Activated T-cell treated with anti-CD3 and anti-CD28 coated beads, Interleukin-2, amount 50 U/mL, for 4 hours (primary cell): ENCODE data around the gene OPRL1. TPM values are rescaled to one million over a fixed set of nuclear protein-coding genes. Genes with fewer than 3 reads are reported as not detected.

Source experiments
- ATAC-seq, 2 donors: fragments of 200-7000 bp; cut with Tn5 transposase; one replicate each; pipeline ENCODE4 v1.10.0; 2021
- DNase-seq: peaks from one replicate; pipeline ENCODE4 v3.0.0-alpha.2; 2020
- H3K27me3 Mint-ChIP-seq: one replicate; pipeline ENCODE4 v1.8.0; 2021; ENCODE audit warnings: low read depth, mixed read lengths
- H3K36me3 Mint-ChIP-seq: one replicate; pipeline ENCODE4 v1.8.0; 2022; ENCODE audit warnings: mixed read lengths; ENCODE audit not compliant: insufficient read depth
- H3K4me1 Mint-ChIP-seq: one replicate; pipeline ENCODE4 v1.8.0; 2021; ENCODE audit warnings: low read depth, mixed read lengths
- H3K4me3 Mint-ChIP-seq: one replicate; pipeline ENCODE4 v1.8.0; 2021; ENCODE audit warnings: mild to moderate bottlenecking, moderate library complexity, mixed read lengths
- H3K9me3 Mint-ChIP-seq: one replicate; pipeline ENCODE4 v1.8.0; 2021; ENCODE audit warnings: mixed read lengths
- total RNA-seq, 3 donors: library from RNA; stranded (reverse); gene quantifications; one replicate each; pipeline ENCODE4 v1.2.1, GENCODE V29; 2021

Gene OPRL1
- total RNA-seq, 3 donors from 2014 or later = 0.05 to 0.11 TPM; not detected in 1

DNA sequence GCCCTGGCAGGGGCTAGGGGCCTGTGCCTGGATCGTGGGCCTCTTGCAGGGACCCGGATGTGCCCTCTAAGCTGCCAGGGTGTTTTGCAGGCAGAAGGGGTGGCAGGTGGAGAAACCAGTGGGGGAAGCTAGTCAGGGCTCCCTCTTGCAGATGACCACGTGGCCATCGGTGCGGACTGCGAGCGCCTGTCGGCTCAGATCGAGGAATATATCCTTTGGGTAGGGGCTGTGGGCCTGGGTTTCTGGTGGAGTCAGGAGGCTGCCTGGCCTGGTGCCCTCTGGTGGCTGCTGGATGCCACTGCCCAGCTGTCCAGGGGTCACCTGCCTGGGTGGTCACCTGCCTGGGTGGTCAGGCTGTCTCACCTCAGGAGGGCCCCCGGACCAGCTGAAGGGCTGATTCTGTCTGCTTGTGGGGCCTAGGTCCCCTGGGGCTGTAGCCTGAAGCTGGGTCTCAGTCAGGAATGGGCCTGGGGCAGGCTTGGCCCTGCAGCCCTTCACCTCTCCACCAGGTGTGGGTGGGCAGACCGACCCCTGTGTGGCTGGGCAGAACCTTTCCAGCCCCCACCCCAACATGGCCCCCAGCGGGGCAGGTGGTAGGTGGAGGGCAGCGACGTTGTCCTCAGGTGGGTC, 10.2 kb upstream of the OPRL1 start:
- Mint-ChIP-seq H3K36me3 (peaks cover 6% of the 10 kb centered on the region), H3K27me3 (no peaks in the 10 kb centered on the region), H3K9me3 (no peaks in the 10 kb centered on the region), H3K4me3 (no peak overlapping the region), H3K4me1 (peaks cover 31% of the 10 kb centered on the region)
- DNase-seq (no peak), ATAC-seq (no peak)

DNA sequence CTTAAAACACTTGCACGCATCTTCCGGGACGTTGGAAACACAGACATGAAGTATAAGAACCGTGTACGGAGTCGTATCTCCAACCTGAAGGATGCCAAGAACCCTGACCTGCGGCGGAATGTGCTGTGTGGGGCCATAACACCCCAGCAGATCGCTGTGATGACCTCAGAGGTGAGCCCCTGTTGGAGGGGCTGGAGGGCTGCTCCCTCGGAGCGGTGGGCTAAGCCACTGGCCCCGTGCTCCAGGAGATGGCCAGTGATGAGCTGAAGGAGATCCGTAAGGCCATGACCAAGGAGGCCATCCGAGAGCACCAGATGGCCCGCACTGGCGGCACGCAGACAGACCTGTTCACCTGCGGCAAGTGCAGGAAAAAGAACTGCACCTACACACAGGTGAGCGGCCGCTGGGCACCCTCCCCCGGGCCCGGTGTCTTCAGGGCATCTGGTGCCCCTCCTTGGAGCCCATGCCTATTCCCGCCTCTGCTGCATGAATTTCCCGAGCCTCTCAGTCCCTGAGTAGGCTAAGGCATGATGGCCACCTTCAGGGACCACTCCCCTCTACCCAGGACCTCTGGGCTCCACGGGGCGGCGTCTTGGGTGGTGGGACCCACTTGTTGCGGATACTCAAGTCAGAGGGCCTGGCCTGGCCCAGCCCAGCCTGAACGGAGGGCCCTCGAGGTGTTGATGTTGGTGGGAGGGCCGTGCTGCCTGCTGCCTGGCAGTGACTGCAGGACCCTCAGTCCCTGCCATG, 9.5 kb upstream of the OPRL1 start:
- Mint-ChIP-seq H3K4me3 (no peak overlapping the region), H3K4me1 (peaks cover 25% of the 10 kb centered on the region), H3K27me3 (no peaks in the 10 kb centered on the region), H3K36me3 (peaks cover 6% of the 10 kb centered on the region), H3K9me3 (no peaks in the 10 kb centered on the region)
- DNase-seq (no peak), ATAC-seq (no peak)

DNA sequence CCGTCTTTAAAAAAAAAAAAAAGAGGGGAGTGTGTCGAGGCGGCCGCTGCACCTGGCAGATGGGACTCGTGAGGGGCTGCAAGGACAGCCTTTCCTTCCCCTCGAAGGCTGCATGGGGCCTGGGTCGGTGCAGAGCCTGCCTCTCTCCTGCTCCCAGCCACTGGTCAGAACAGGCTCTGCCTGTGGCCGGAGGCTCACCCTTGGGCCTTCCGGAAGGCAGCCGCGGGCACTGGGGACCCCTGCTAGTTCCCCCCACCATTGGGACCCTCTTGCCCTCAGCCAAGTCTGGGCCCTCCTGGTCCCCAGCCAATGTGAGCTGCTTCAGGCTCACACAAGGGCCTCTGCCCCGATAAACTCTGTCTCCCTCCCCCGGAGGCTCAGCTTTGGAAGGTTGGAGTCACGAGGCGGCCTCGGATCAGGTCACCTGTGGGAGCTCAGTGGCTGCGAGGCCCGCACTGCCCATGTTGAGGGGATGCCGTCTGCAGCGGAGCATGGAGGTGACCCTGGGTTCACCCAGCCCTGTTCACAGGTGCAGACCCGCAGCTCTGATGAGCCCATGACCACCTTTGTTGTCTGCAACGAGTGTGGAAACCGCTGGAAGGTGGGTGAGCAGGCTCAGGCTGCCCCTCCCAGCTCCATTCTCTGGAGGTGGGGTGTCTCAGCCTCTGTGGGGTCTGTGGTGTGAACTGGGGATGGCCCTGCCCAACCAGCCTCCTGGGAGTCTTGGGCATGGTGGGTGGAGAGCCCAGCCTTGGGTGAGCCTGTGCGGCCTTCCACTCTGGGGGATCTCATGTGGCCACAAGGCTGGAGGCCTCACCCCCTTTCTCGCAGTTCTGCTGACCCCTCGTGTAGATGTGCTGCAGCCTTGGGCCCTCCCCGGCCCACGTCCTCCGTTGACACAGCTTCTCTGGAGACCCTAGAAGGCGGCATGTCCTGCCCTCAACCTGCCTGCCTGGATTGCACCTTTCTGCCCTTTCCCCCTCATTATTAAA, 8.2 kb upstream of the OPRL1 start:
- peaks cover 15% of the 10 kb centered on the region for H3K4me1 Mint-ChIP-seq
- no peak for ATAC-seq
- H3K36me3 Mint-ChIP-seq = peaks cover 6% of the 10 kb centered on the region

DNA sequence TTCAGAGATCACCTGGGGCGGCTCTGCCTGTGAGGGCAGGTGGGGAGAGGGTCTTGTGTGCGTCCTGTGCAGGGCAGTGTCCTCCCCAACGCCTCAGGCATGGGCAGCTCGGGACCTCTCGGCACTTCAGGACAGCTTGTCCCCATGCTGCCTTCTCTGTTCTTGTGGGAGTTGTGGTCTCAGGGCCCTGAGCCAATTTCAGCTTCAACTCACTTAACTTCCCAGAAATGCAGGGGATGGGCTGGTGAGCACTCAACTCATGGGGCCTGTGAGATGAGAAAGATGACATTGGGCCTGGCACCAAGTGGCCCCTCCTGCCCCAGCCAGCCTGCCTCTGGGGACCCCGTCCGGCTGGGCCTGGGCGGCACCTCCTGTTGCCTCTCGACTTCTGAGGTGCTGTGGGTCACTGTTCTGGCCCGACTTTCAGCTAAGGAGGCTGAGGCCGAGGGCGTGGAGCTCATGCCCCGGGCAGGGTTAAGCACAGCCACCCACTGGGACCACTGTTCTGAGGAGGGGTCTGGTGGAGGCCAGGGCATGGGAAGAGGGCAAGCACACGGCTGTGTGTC, 7.3 kb upstream of the OPRL1 start:
- Mint-ChIP-seq H3K4me3 (no peak overlapping the region), H3K4me1 (peaks cover 14% of the 10 kb centered on the region), H3K36me3 (peaks cover 6% of the 10 kb centered on the region), H3K9me3 (no peaks in the 10 kb centered on the region), H3K27me3 (no peaks in the 10 kb centered on the region)
- ATAC-seq (no peak), DNase-seq (no peak)

More for the DNA sequence above, 8.2 kb upstream of the OPRL1 start:
- Mint-ChIP-seq H3K27me3 (no peaks in the 10 kb centered on the region), H3K9me3 (no peaks in the 10 kb centered on the region), H3K4me3 (no peak overlapping the region)
- no peak for DNase-seq

DNA sequence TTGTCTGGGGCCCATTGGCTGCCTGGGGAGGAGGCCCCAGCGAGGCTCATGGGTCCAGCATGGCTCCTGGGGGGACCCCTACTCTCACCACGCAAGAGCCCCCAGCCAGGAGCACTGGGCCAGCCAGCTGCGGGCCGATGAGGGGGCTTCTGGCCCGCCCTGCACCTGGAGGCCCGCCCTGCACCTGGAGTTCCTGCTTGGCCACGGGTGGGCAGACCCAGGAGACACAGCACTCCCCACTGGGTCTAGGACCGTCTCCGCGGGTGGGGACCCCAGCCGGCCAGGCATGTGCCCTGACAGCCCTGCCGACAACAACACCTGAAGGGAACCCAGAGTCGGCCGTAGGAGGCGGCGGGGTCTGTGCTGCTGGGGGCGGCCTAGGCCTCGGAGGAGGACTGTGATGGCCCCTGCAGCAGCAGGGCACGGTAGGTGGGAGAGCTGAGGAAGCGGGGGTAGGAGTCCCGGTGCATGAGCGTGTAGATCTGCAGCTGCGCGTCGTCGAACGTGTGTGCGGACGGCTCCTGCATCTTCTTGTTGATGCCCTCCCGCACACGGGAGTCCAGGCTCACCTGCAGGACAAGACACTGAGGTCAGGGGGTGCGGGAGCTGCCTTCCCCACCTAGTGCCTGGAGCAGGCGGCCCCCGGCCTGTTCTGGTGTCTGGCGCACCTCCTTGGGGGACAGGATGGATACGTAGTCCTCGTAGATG, 6.3 kb upstream of the OPRL1 start:
- peaks cover 17% of the 10 kb centered on the region for H3K4me1 Mint-ChIP-seq
- H3K36me3 Mint-ChIP-seq = peaks cover 6% of the 10 kb centered on the region
- H3K9me3 Mint-ChIP-seq = no peaks in the 10 kb centered on the region
- no peak for DNase-seq
- no peak for ATAC-seq
- H3K4me3 Mint-ChIP-seq = no peak overlapping the region
- no peaks in the 10 kb centered on the region for H3K27me3 Mint-ChIP-seq

DNA sequence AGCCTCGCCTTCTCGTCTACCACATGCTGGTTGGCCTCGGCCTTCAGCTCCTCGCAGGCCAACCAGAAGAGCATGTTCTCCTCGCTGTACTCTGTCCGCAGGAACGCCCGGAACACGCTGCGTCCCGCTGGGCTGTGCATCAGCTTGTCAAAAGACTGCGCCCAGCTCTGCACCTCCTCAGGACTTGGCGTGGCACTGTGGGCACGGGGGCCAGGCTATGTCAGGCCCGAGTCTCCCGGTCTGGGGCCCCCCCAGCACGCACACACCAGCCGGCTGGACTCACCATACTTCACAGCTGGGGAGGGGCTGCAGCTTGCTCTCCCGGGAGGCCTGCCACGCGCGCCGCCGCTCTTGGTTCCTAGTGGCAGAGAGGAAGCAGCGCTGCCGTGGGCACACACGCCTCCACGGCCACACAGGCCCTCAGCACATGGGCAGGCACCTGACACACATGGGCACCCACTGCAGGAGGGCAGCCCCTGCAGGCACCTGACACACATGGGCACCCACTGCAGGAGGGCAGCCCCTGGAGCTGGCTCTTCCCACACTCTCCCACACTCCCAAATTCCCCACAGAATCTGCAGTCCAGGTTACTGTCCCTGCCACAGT, 5.6 kb upstream of the OPRL1 start:
- Mint-ChIP-seq H3K4me1 (peaks cover 21% of the 10 kb centered on the region), H3K4me3 (no peak overlapping the region)

DNA sequence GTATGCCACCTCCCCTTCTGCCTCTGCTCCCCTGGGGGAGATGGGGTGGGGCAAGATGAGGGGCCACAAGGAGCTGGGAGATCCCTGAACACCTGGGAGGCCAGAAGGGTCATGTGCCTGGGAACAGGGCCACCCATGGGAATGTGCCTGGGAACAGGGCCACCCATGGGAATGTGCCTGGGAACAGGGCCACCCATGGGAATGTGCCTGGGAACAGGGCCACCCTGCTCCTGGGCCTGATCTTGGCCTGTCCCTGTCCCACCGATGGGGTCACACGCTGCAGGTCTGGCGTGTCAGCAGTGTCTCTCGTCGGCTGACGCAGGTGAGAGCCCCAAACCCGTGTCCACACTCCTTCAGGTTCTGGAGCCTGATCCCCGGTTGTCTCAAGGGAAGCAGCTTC, 4.9 kb upstream of the OPRL1 start:
- H3K4me1 Mint-ChIP-seq = peaks cover 21% of the 10 kb centered on the region
- H3K36me3 Mint-ChIP-seq = peaks cover 6% of the 10 kb centered on the region
- ATAC-seq (no peak), DNase-seq (no peak)
- no peaks in the 10 kb centered on the region for H3K9me3 Mint-ChIP-seq
- no peak overlapping the region for H3K4me3 Mint-ChIP-seq
- no peaks in the 10 kb centered on the region for H3K27me3 Mint-ChIP-seq

More for the DNA sequence above, 5.6 kb upstream of the OPRL1 start:
- no peaks in the 10 kb centered on the region for H3K9me3 Mint-ChIP-seq
- no peaks in the 10 kb centered on the region for H3K27me3 Mint-ChIP-seq
- H3K36me3 Mint-ChIP-seq = peaks cover 6% of the 10 kb centered on the region
- DNase-seq (no peak), ATAC-seq (no peak)

DNA sequence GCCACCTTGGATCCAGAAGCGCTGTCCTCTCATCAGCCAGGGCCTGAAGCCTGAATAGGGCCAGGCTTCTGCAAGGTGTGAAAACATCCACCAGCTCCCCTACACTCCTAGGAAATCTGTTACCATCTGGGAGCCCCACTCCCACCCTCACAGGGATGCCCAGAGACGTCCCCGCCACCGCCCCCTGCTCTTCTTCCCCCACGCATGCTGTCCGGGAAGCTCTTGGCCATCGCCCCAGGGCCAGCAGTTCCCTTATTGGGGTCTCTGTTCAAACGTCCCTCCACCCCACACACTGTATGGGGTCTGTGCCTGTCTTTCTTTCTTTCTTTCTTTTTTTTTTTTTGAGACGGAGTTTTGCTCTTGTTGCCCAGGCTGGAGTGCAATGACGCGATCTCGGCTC, 4.3 kb upstream of the OPRL1 start:
- ATAC-seq = no peak
- no peaks in the 10 kb centered on the region for H3K9me3 Mint-ChIP-seq
- peaks cover 23% of the 10 kb centered on the region for H3K4me1 Mint-ChIP-seq
- no peak overlapping the region for H3K4me3 Mint-ChIP-seq
- no peaks in the 10 kb centered on the region for H3K27me3 Mint-ChIP-seq
- DNase-seq = no peak
- peaks cover 6% of the 10 kb centered on the region for H3K36me3 Mint-ChIP-seq

DNA sequence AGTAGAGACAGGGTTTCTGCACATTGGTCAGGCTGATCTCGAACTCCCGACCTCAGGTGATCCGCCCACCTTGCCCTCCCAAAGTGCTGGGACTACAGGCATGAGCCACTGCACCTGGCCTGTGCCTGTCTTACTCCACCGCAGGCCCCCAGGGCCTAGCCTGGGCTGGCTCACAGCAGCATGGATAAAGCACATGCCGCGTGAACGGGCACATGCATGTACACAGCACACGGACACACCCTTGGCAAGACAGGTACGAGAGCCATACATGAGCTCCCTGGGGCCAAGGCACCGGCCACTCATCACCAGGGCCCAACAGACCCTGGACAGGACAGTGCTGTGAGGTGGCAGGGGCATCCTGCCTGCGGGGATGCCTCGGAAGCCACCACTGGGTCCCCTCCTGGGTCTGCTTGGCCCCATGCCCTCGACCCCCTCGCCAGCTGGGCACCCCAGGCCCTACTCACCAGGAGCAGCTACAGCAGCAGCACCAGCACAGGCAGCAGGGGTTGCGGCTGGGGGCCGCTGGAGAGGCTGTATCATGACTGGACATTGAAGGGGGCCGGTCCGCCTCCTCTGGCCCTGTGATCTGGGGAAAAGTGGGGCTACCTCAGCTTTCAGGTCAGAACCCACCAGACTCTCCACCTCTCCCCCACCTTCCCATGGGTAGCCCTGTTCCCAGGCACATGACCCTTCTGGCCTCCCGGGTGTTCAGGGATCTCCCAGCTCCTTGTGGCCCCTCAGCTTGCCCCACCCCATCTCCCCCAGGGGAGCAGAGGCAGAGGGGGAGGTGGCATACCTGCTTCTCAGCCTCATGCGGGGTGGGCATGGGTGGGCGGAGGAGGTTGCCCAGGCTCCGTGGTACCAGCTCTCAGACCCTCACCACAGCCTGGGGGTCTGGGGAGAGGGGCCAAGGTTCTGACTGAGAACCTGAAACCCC, 3.6 kb upstream of the OPRL1 start:
- Mint-ChIP-seq H3K4me3 (peak overlapping the region; percentile 16), H3K27me3 (no peaks in the 10 kb centered on the region), H3K4me1 (peaks cover 25% of the 10 kb centered on the region), H3K9me3 (no peaks in the 10 kb centered on the region), H3K36me3 (peaks cover 6% of the 10 kb centered on the region)
- DNase-seq (no peak), ATAC-seq (no peak)

DNA sequence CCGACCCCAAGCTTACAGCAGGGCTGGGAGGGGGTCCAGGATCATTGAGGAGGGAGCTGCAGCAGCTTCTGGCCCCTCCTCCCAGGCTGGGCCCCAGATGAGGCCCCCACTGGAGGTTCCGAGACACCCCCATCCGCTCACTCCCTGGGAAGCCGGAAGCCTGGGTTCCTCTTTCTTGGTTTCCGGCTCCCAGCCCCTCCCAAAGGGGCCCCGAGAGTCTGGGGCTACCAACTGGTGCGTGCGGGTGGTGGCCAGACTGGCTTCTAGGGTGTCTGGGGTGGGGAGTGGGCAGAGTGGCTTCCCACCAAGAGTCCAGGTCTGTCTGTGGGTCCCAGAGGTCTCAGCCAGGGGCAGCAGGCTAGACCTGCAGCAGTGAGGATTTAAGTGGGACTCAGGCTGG, 2.8 kb upstream of the OPRL1 start:
- Mint-ChIP-seq H3K27me3 (no peaks in the 10 kb centered on the region), H3K4me3 (peak overlapping the region; percentile 86), H3K4me1 (peaks cover 28% of the 10 kb centered on the region), H3K36me3 (peaks cover 6% of the 10 kb centered on the region), H3K9me3 (no peaks in the 10 kb centered on the region)
- ATAC-seq (peak; percentile 11 to 13), DNase-seq (no peak)

DNA sequence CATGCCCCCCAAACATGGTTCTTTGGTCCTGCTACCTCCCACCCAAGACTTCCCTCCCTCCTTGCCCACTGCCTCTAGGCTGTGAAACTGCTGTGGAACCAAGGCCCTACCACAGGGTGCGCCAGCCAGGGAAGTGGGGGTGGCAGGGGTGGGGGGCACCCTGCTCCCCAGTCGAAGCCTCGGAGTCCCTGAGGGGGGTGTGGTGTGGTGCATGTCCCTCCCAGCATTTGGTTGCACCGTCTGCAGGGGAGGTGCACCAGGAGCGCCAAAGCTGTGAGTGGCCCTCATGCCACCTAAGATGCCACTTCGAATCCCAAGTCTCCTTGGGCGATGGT, 2.4 kb upstream of the OPRL1 start:
- no peak for DNase-seq
- Mint-ChIP-seq H3K9me3 (no peaks in the 10 kb centered on the region), H3K4me1 (peaks cover 29% of the 10 kb centered on the region), H3K36me3 (peaks cover 6% of the 10 kb centered on the region), H3K27me3 (no peaks in the 10 kb centered on the region), H3K4me3 (peak overlapping the region; percentile 86)
- ATAC-seq = peak in 1 of 2 donors; percentile 1

DNA sequence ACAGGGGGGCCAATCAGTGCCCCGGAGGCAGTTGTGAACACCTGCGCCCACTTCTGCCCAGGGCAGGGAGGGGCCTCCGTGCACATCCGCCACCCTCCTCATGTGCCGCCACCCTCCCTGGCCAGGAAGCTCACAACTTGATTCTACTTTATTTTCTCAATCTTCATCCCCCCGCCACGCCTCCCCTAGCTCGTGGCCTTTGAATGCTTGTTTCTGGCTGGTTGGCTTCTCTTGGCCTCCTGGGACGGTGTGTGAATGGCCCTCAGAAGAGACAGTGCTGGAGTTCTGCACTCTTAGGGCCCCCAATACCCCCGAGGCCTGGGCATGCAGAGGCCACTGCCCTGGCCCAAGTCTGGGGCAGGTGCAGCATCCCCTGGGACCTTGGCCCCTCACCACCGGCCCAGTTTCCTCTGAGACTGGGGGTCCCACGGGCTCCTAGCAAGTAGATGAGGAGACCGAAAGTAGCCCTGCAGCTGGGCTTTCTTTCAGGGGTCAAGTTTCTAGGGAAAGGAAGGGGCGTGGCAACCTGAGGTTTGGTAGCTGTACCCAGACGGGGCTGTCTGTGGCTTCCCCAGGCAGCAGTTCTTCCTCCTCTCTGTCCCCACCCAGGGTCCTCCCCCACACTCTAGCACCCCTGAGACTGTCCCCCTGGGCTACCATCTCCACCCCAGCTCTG, 1.9 kb upstream of the OPRL1 start:
- H3K4me3 Mint-ChIP-seq = peak overlapping the region; percentile 86
- ATAC-seq = peak; percentile 25 to 27
- no peaks in the 10 kb centered on the region for H3K27me3 Mint-ChIP-seq
- H3K36me3 Mint-ChIP-seq = peaks cover 5% of the 10 kb centered on the region
- H3K4me1 Mint-ChIP-seq = peaks cover 32% of the 10 kb centered on the region
- no peaks in the 10 kb centered on the region for H3K9me3 Mint-ChIP-seq
- no peak for DNase-seq
